Osteocyte (in vitro differentiated cells): ENCODE results near the gene CSF1R. TPM values are rescaled to one million over a fixed set of nuclear protein-coding genes. Genes with fewer than 3 reads are reported as not detected.
A peak's percentile ranks its signal among the peaks of the same experiment; 100 is the strongest.
"Not testable (repeated sequence)": the region's sequence is repeated elsewhere in the genome, so short reads cannot be mapped to it uniquely, and the experiment has no call there.

Source experiments
- DNase-seq: peaks from one replicate; pipeline ENCODE4 v3.0.0; 2021; ENCODE audit warnings: mixed read lengths; ENCODE audit not compliant: unreplicated experiment; ENCODE audit errors: extremely low spot score
- H3K27ac Mint-ChIP-seq: one replicate; pipeline ENCODE4 v1.8.0; 2021; ENCODE audit warnings: mild to moderate bottlenecking, mixed read lengths; ENCODE audit not compliant: unreplicated experiment
- H3K27me3 Mint-ChIP-seq: one replicate; pipeline ENCODE4 v1.8.0; 2021; ENCODE audit warnings: mixed read lengths; ENCODE audit not compliant: unreplicated experiment
- H3K36me3 Mint-ChIP-seq: one replicate; pipeline ENCODE4 v1.8.0; 2021; ENCODE audit warnings: mixed read lengths; ENCODE audit not compliant: unreplicated experiment
- H3K4me1 Mint-ChIP-seq: one replicate; pipeline ENCODE4 v1.8.0; 2021; ENCODE audit warnings: mixed read lengths; ENCODE audit not compliant: unreplicated experiment
- H3K4me3 Mint-ChIP-seq: one replicate; pipeline ENCODE4 v1.8.0; 2021; ENCODE audit warnings: mild to moderate bottlenecking, moderate library complexity, mixed read lengths; ENCODE audit not compliant: unreplicated experiment
- H3K9me3 Mint-ChIP-seq: one replicate; pipeline ENCODE4 v1.8.0; 2021; ENCODE audit warnings: mixed read lengths; ENCODE audit not compliant: unreplicated experiment
- CTCF ChIP-seq: fragments of 200-600 bp; sonication (generic); IDR thresholded peaks from 2 replicates; pipeline ENCODE4 v1.5.0; 2021; ENCODE audit warnings: antibody characterized with exemption, mild to moderate bottlenecking, moderate library complexity
- total RNA-seq: library from RNA; stranded (reverse); gene quantifications from 2 replicates; pipeline ENCODE4 v1.2.1, GENCODE V29; 2021

The CSF1R gene
- total RNA-seq, 1 donor from 2014 or later = 1.2 TPM

- Mint-ChIP-seq H3K27ac (no peak overlapping the region), H3K4me3 (no peak overlapping the region), H3K4me1 (peaks cover 2% of the 10 kb centered on the region), H3K27me3 (peaks cover 8% of the 10 kb centered on the region), H3K36me3 (no peaks in the 10 kb centered on the region), H3K9me3 (no peaks in the 10 kb centered on the region)
- TF ChIP-seq CTCF = no peak
- peak; percentile 60 for DNase-seq
These were observed 1.0 kb downstream of the CSF1R start for GRCh38 chr5:150085191-150085912.

- not testable (repeated sequence) for H3K4me1 Mint-ChIP-seq, H3K4me3 Mint-ChIP-seq, H3K36me3 Mint-ChIP-seq, H3K9me3 Mint-ChIP-seq, H3K27ac Mint-ChIP-seq, H3K27me3 Mint-ChIP-seq
- peak; percentile 46 for DNase-seq
These were observed 1.6 kb downstream of the CSF1R start for GRCh38 chr5:150084754-150085153.

- Mint-ChIP-seq H3K36me3 (no peaks in the 10 kb centered on the region), H3K27ac (no peak overlapping the region), H3K9me3 (no peaks in the 10 kb centered on the region), H3K4me1 (peaks cover 8% of the 10 kb centered on the region), H3K4me3 (no peak overlapping the region), H3K27me3 (no peaks in the 10 kb centered on the region)
- peak; percentile 78 for DNase-seq
- no peak for TF ChIP-seq CTCF
These were observed 3.5 kb downstream of the CSF1R start for GRCh38 chr5:150082889-150083288.

GRCh38 chr5:150082374-150082773 lies 4.0 kb downstream of the CSF1R start:
- H3K4me1 Mint-ChIP-seq = peaks cover 8% of the 10 kb centered on the region
- no peak overlapping the region for H3K4me3 Mint-ChIP-seq
- no peak overlapping the region for H3K27ac Mint-ChIP-seq
- peak; percentile 63 for DNase-seq
- no peaks in the 10 kb centered on the region for H3K36me3 Mint-ChIP-seq
- no peaks in the 10 kb centered on the region for H3K27me3 Mint-ChIP-seq
- TF ChIP-seq CTCF = no peak
- H3K9me3 Mint-ChIP-seq = no peaks in the 10 kb centered on the region

GRCh38 chr5:150081541-150082283 lies 4.6 kb downstream of the CSF1R start:
- Mint-ChIP-seq H3K27me3 (no peaks in the 10 kb centered on the region), H3K36me3 (no peaks in the 10 kb centered on the region), H3K4me1 (peaks cover 8% of the 10 kb centered on the region), H3K27ac (no peak overlapping the region), H3K4me3 (no peak overlapping the region), H3K9me3 (no peaks in the 10 kb centered on the region)
- DNase-seq = peak; percentile 78
- no peak for TF ChIP-seq CTCF
